WI38 (cell line): Measurements from ENCODE around the gene CEACAM3.
A peak's percentile ranks its signal among the peaks of the same experiment; 100 is the strongest.
"Not testable (repeated sequence)": the region's sequence is repeated elsewhere in the genome, so short reads cannot be mapped to it uniquely, and the experiment has no call there.

Source experiments
- H3K4me3 ChIP-seq: 2 replicates; pipeline ENCODE4 v1.5.1; 2011; ENCODE audit warnings: low read depth, mild to moderate bottlenecking, control low read depth, low read length
- CTCF ChIP-seq: IDR thresholded peaks from 2 replicates; pipeline ENCODE4 v1.5.1; 2012; ENCODE audit warnings: low read depth, mild to moderate bottlenecking, control low read depth, low read length

Gene CEACAM3

GRCh38 chr19:41784312-41784711 is 12.1 kb upstream of the CEACAM3 start:
- no peak for TF ChIP-seq CTCF
- H3K4me3 ChIP-seq = no peak overlapping the region

GRCh38 chr19:41784743-41785142 is 11.6 kb upstream of the CEACAM3 start:
- no peak overlapping the region for H3K4me3 ChIP-seq
- TF ChIP-seq CTCF = no peak

- H3K4me3 ChIP-seq = no peak overlapping the region
- TF ChIP-seq CTCF = peak; percentile 73
These were observed 10.7 kb upstream of the CEACAM3 start for GRCh38 chr19:41785653-41786052.

GRCh38 chr19:41787055-41787454 is 9.3 kb upstream of the CEACAM3 start:
- TF ChIP-seq CTCF = no peak

GRCh38 chr19:41788518-41788917 is 7.9 kb upstream of the CEACAM3 start:
- not testable (repeated sequence) for H3K4me3 ChIP-seq

More at GRCh38 chr19:41787055-41787454, 9.3 kb upstream of the CEACAM3 start:
- H3K4me3 ChIP-seq = no peak overlapping the region

- H3K4me3 ChIP-seq = not testable (repeated sequence)
These were observed 7.3 kb upstream of the CEACAM3 start for GRCh38 chr19:41789053-41789452.

GRCh38 chr19:41792513-41793413 is 3.6 kb upstream of the CEACAM3 start:
- peak; percentile 59 for TF ChIP-seq CTCF
- H3K4me3 ChIP-seq = no peak overlapping the region

- TF ChIP-seq CTCF = no peak
- no peak overlapping the region for H3K4me3 ChIP-seq
These were observed 3.0 kb upstream of the CEACAM3 start for GRCh38 chr19:41793414-41793727.
